Endothelial cell of umbilical vein (primary cell): ENCODE results near the gene HIGD1C. TPM values are rescaled to one million over a fixed set of nuclear protein-coding genes. Genes with fewer than 3 reads are reported as not detected.

ENCODE experiments used
- BruUV-seq: library from RNA; stranded (reverse); fragments of 400-500 nt; replicated peaks from 2 replicates; lab custom pipeline; 2021; lab: Mats Ljungman, UMichigan
- CTCF ChIA-PET: fragments of 300-600, 350-600 bp; sonication (Branson Sonifier 250); formaldehyde crosslinking; loops from one replicate; lab custom pipeline; 2021; ENCODE audit warnings: antibody characterized with exemption, inconsistent platforms; lab: Charles Lee
- POLR2A ChIA-PET: fragments of 300-600, 350-600 bp; sonication (Branson Sonifier 250); formaldehyde crosslinking; loops from one replicate; lab custom pipeline; 2021; ENCODE audit warnings: antibody characterized with exemption, inconsistent platforms; lab: Charles Lee
- DNase-seq: peaks from one replicate; pipeline ENCODE4 v3.0.0-alpha.2; 2011; ENCODE audit warnings: low read depth, low spot score
- FAIRE-seq: peaks from 2 replicates; lab custom pipeline; 2011; peaks lifted over from hg19 to GRCh38; lab: Jason Lieb, UNC
- H2AFZ ChIP-seq: 2 replicates; pipeline ENCODE4 v1.6.0; 2012; ENCODE audit warnings: low read depth, low read length, control low read depth, inconsistent platforms
- H3K27ac ChIP-seq: 2 replicates; pipeline ENCODE4 v1.5.1; 2011; ENCODE audit warnings: low read depth, mild to moderate bottlenecking, control low read depth, low read length, moderate library complexity; ENCODE audit not compliant: insufficient read depth
- H3K27me3 ChIP-seq, 2 experiments: 2 replicates each; pipeline versions ENCODE4 v1.6.0 to v1.6.1; 2011; ENCODE audit warnings: low read length in 2 of 2, mixed read lengths in 1 of 2; ENCODE audit not compliant: control insufficient read depth in 2 of 2, insufficient read depth in 2 of 2
- H3K36me3 ChIP-seq, 2 experiments: 2 replicates in 1 of 2; 3 replicates in 1 of 2; pipeline ENCODE4 v1.5.1; 2011; ENCODE audit warnings: low read length in 2 of 2, mild to moderate bottlenecking in 1 of 2, moderate library complexity in 1 of 2; ENCODE audit not compliant: control insufficient read depth in 2 of 2, insufficient read depth in 2 of 2; ENCODE audit errors: extremely low read depth in 1 of 2
- H3K4me1 ChIP-seq: 3 replicates; pipeline ENCODE4 v1.5.1; 2011; ENCODE audit warnings: mild to moderate bottlenecking, low read length; ENCODE audit not compliant: control insufficient read depth, insufficient read depth; ENCODE audit errors: extremely low read depth
- H3K4me2 ChIP-seq: 2 replicates; pipeline ENCODE4 v1.6.1; 2011; ENCODE audit warnings: low read length, control low read depth, mixed read lengths; ENCODE audit not compliant: insufficient read depth
- H3K4me3 ChIP-seq, 3 experiments: fragments of 200-600 bp in 1 of 3; sonication (generic), shearing (Covaris generic) in 1 of 3; replicated peaks in 1 of 3; 2 replicates each; pipeline ENCODE4 v1.5.1; 2011 to 2016; ENCODE audit warnings: control low read depth in 3 of 3, low read length in 3 of 3, mild to moderate bottlenecking in 2 of 3, inconsistent platforms in 1 of 3, low read depth in 1 of 3, moderate library complexity in 1 of 3; ENCODE audit not compliant: insufficient read depth in 1 of 3
- H3K79me2 ChIP-seq: 2 replicates; pipeline ENCODE4 v1.6.0; 2012; ENCODE audit warnings: low read length, inconsistent platforms; ENCODE audit not compliant: control insufficient read depth, insufficient read depth
- H3K9ac ChIP-seq: replicated peaks from 2 replicates; pipeline ENCODE3; 2011; ENCODE audit warnings: low read length, control low read depth; ENCODE audit not compliant: insufficient read depth; ENCODE audit errors: extremely low read depth
- H3K9me1 ChIP-seq: replicated peaks from 3 replicates; pipeline ENCODE4 v1.6.0; 2011; ENCODE audit warnings: mild to moderate bottlenecking, low read length; ENCODE audit not compliant: control insufficient read depth, insufficient read depth; ENCODE audit errors: extremely low read depth
- H3K9me3 ChIP-seq: replicated peaks from 2 replicates; pipeline ENCODE4 v1.5.1; 2012; ENCODE audit warnings: low read length, inconsistent platforms; ENCODE audit not compliant: control insufficient read depth, insufficient read depth
- H4K20me1 ChIP-seq: replicated peaks from 2 replicates; pipeline ENCODE3; 2011; ENCODE audit warnings: mild to moderate bottlenecking, low read length; ENCODE audit not compliant: control insufficient read depth, insufficient read depth; ENCODE audit errors: extremely low read depth
- CTCF ChIP-seq, 2 donors: IDR thresholded peaks; 1 replicate in 1 of 2; 2 replicates in 1 of 2; pipeline ENCODE4 v1.5.1; 2011; ENCODE audit warnings: low read length in 2 of 2, mild to moderate bottlenecking in 2 of 2, moderate library complexity in 2 of 2, control low read depth in 1 of 2, inconsistent platforms in 1 of 2, low read depth in 1 of 2; ENCODE audit not compliant: insufficient read depth in 1 of 2; ENCODE audit errors: extremely low read depth in 1 of 2
- EZH2 ChIP-seq: IDR thresholded peaks from 2 replicates; pipeline ENCODE4 v1.6.1; 2012; ENCODE audit warnings: borderline replicate concordance, low read depth, mild to moderate bottlenecking, moderate library complexity, low read length, inconsistent platforms; ENCODE audit not compliant: severe bottlenecking
- FOS ChIP-seq: IDR thresholded peaks from 2 replicates; pipeline ENCODE4 v1.6.1; 2011; ENCODE audit warnings: mild to moderate bottlenecking, low read length, moderate library complexity, borderline replicate concordance; ENCODE audit not compliant: insufficient read depth
- GATA2 ChIP-seq: IDR thresholded peaks from 2 replicates; pipeline ENCODE4 v1.7.0; 2011; ENCODE audit warnings: low read depth, mild to moderate bottlenecking, moderate library complexity, mixed read lengths, low read length; ENCODE audit not compliant: insufficient read length, insufficient read depth
- JUN ChIP-seq: IDR thresholded peaks from 2 replicates; pipeline ENCODE4 v1.6.1; 2011; ENCODE audit warnings: borderline replicate concordance, low read depth; ENCODE audit not compliant: insufficient read length, insufficient read depth
- MAX ChIP-seq: IDR thresholded peaks from 2 replicates; pipeline ENCODE4 v1.6.1; 2011; ENCODE audit not compliant: insufficient read depth, insufficient read length
- MYC ChIP-seq: IDR thresholded peaks from one replicate; pipeline ENCODE4 v1.6.1; 2011; ENCODE audit warnings: mild to moderate bottlenecking, low read depth, low read length
- POLR2A ChIP-seq: IDR thresholded peaks from 2 replicates; pipeline ENCODE4 v1.6.1; 2012; ENCODE audit warnings: low read depth, mild to moderate bottlenecking, control low read depth, low read length
- POLR2AphosphoS5 ChIP-seq: IDR thresholded peaks from 2 replicates; pipeline ENCODE4 v1.6.1; 2012; ENCODE audit warnings: low read depth, mild to moderate bottlenecking, control low read depth, low read length, moderate library complexity; ENCODE audit not compliant: insufficient read depth
- dilution Hi-C: fragments of 300-500 bp; cut with MboI; formaldehyde crosslinking; loops from one replicate; pipeline ENCODE4 v1.15.0; 2019; ENCODE audit warnings: low sequenced_read_pairs; ENCODE audit not compliant: extremely low pct_ligation_motif_present
- intact Hi-C: fragments of 100-400 bp; cut with micrococcal nuclease; formaldehyde crosslinking; loops from one replicate; pipeline ENCODE4 v1.10.0; 2022
- polyA plus RNA-seq, 4 experiments: library from polyadenylated mRNA; depleted of rRNA in 3 of 4; stranded (reverse) in 3 of 4; unstranded in 1 of 4; fragments of >200 nt; gene quantifications; 2 replicates each; pipeline versions ENCODE4 v1.2.1 to v1.2.3, GENCODE V29; 2011 to 2012; ENCODE audit warnings: missing spikeins in 1 of 4
- total RNA-seq: library from RNA; stranded (reverse); gene quantifications from 2 replicates; pipeline ENCODE4 v1.2.3, GENCODE V29; 2021

The HIGD1C gene
- total and polyA plus RNA-seq, 2 donors (not counting 3 experiments of a cell fraction or from before 2014, with no cell fraction given): not detected

GRCh38 chr12:51018956-51019355, 66.6 kb downstream of the HIGD1C start:
- Histone ChIP-seq H3K9me3 (no peaks in the 10 kb centered on the region), H3K9ac (no peak overlapping the region), H3K79me2 (peaks cover 57% of the 10 kb centered on the region), H4K20me1 (no peaks in the 10 kb centered on the region), H3K27ac (no peak overlapping the region), H3K4me2 (no peak overlapping the region), H3K4me3 (no peak overlapping the region), H3K27me3 (no peaks in the 10 kb centered on the region), H3K4me1 (peaks cover 3% of the 10 kb centered on the region), H2AFZ (no peak overlapping the region), H3K9me1 (no peaks in the 10 kb centered on the region), H3K36me3 (no peaks in the 10 kb centered on the region)
- FAIRE-seq (no peak), DNase-seq (no peak)
- ChIA-PET POLR2A (no interaction called here), CTCF (interaction anchor here (1.1 kb wide), 1 partner anchor 32 kb away, joined by 3 read pairs; no protein-coding TSS in a partner anchor)
- dilution Hi-C loops: no loop called here
- intact Hi-C loops: no loop called here
- TF ChIP-seq FOS: no peak
- no peak for TF ChIP-seq MAX
- TF ChIP-seq EZH2: no peak
- no peak for TF ChIP-seq CTCF (IDR thresholded peaks at IDR 0.05; ENCODE audit: extremely low read depth in 1 of 2, insufficient read depth in 1 of 2, low read depth in 1 of 2, low read length in 2 of 2)
- TF ChIP-seq POLR2A: no peak
- no peak for TF ChIP-seq GATA2
- no peak for TF ChIP-seq JUN
- no peak for TF ChIP-seq MYC
- no peak for TF ChIP-seq POLR2AphosphoS5
- BruUV-seq: no TSS peak
